ENCODE measurements around the gene GPR135. TPM values are rescaled to one million over a fixed set of nuclear protein-coding genes. Genes with fewer than 3 reads are reported as not detected.
"Not testable (repeated sequence)": the region's sequence is repeated elsewhere in the genome, so short reads cannot be mapped to it uniquely, and the experiment has no call there.

GPR135 gene
- total RNA-seq, 1 experiment from 2014 or later: 2.3 TPM

GRCh38 chr14:59454139-59454538 lies 11.0 kb downstream of the GPR135 start:
- CTCF ChIA-PET: no interaction called here
- Histone ChIP-seq H3K36me3 (ENCODE audit: insufficient read depth, low read length, poor library complexity, severe bottlenecking) (no peaks in the 10 kb centered on the region), H3K4me1 (ENCODE audit: insufficient read depth, low read length, poor library complexity, severe bottlenecking) (no peaks in the 10 kb centered on the region), H3K27me3 (replicated peaks; ENCODE audit: insufficient read depth, low read depth, low read length, poor library complexity) (no peaks in the 10 kb centered on the region), H3K27ac (ENCODE audit: low read depth, low read length, poor library complexity, severe bottlenecking) (no peak overlapping the region), H3K9me3 (ENCODE audit: low read depth, low read length, poor library complexity, severe bottlenecking) (no peaks in the 10 kb centered on the region), H3K4me3 (ENCODE audit: low read depth, low read length, poor library complexity, severe bottlenecking) (no peak overlapping the region)
- intact Hi-C loops (cut with micrococcal nuclease; ENCODE audit: unreplicated experiment): loop anchor here (10.0 kb wide), 1 partner anchor 939 kb away; no protein-coding TSS in a partner anchor
- no peak for TF ChIP-seq CTCF (conservative IDR thresholded peaks at IDR 0.05; ENCODE audit: low read depth, low read length)
- no peak for TF ChIP-seq EZH2 (IDR thresholded peaks at IDR 0.05; ENCODE audit: borderline replicate concordance, low read depth, low read length, poor library complexity, severe bottlenecking)
- no peak for DNase-seq (ENCODE audit: low spot score)
- BruUV-seq (replicated peaks): no TSS peak
- POLR2A ChIA-PET (ENCODE audit: low non-redundant PET): no interaction called here

- H3K36me3 ChIP-seq (ENCODE audit: insufficient read depth, low read length, poor library complexity, severe bottlenecking): no peaks in the 10 kb centered on the region
- no peaks in the 10 kb centered on the region for H3K9me3 ChIP-seq (ENCODE audit: low read depth, low read length, poor library complexity, severe bottlenecking)
- H3K27me3 ChIP-seq (replicated peaks; ENCODE audit: insufficient read depth, low read depth, low read length, poor library complexity): no peaks in the 10 kb centered on the region
- no TSS peak for BruUV-seq (replicated peaks)
- no peaks in the 10 kb centered on the region for H3K4me1 ChIP-seq (ENCODE audit: insufficient read depth, low read length, poor library complexity, severe bottlenecking)
- H3K4me3 ChIP-seq (ENCODE audit: low read depth, low read length, poor library complexity, severe bottlenecking): no peak overlapping the region
- CTCF ChIA-PET: no interaction called here
- TF ChIP-seq CTCF (conservative IDR thresholded peaks at IDR 0.05; ENCODE audit: low read depth, low read length) (no peak), EZH2 (IDR thresholded peaks at IDR 0.05; ENCODE audit: borderline replicate concordance, low read depth, low read length, poor library complexity, severe bottlenecking) (no peak)
- DNase-seq (ENCODE audit: low spot score): no peak
- H3K27ac ChIP-seq (ENCODE audit: low read depth, low read length, poor library complexity, severe bottlenecking): no peak overlapping the region
- POLR2A ChIA-PET (ENCODE audit: low non-redundant PET): interaction anchor here (0.6 kb wide), 1 partner anchor 386 kb away, joined by 3 read pairs; no protein-coding TSS in a partner anchor
- intact Hi-C loops (cut with micrococcal nuclease; ENCODE audit: unreplicated experiment): loop anchor here (10.0 kb wide), 1 partner anchor 937 kb away; no protein-coding TSS in a partner anchor
Measured at GRCh38 chr14:59451849-59452248, 13.3 kb downstream of the GPR135 start.

- no peak for DNase-seq (ENCODE audit: low spot score)
- no peak overlapping the region for H3K27ac ChIP-seq (ENCODE audit: low read depth, low read length, poor library complexity, severe bottlenecking)
- no peaks in the 10 kb centered on the region for H3K36me3 ChIP-seq (ENCODE audit: insufficient read depth, low read length, poor library complexity, severe bottlenecking)
- intact Hi-C loops (cut with micrococcal nuclease; ENCODE audit: unreplicated experiment): loop anchor here (10.0 kb wide), 1 partner anchor 936 kb away; no protein-coding TSS in a partner anchor
- TF ChIP-seq CTCF (conservative IDR thresholded peaks at IDR 0.05; ENCODE audit: low read depth, low read length) (no peak), EZH2 (IDR thresholded peaks at IDR 0.05; ENCODE audit: borderline replicate concordance, low read depth, low read length, poor library complexity, severe bottlenecking) (no peak)
- H3K4me3 ChIP-seq (ENCODE audit: low read depth, low read length, poor library complexity, severe bottlenecking): no peak overlapping the region
- CTCF ChIA-PET: no interaction called here
- H3K9me3 ChIP-seq (ENCODE audit: low read depth, low read length, poor library complexity, severe bottlenecking): no peaks in the 10 kb centered on the region
- no peaks in the 10 kb centered on the region for H3K4me1 ChIP-seq (ENCODE audit: insufficient read depth, low read length, poor library complexity, severe bottlenecking)
- POLR2A ChIA-PET (ENCODE audit: low non-redundant PET): no interaction called here
- no peaks in the 10 kb centered on the region for H3K27me3 ChIP-seq (replicated peaks; ENCODE audit: insufficient read depth, low read depth, low read length, poor library complexity)
- no TSS peak for BruUV-seq (replicated peaks)
Measured at GRCh38 chr14:59450716-59451115, 14.5 kb downstream of the GPR135 start.

- CTCF ChIA-PET: interaction anchor here (0.7 kb wide), 1 partner anchor 947 kb away, joined by 11 read pairs; no protein-coding TSS in a partner anchor
- H3K27ac ChIP-seq (ENCODE audit: low read depth, low read length, poor library complexity, severe bottlenecking); H3K36me3 ChIP-seq (ENCODE audit: insufficient read depth, low read length, poor library complexity, severe bottlenecking); BruUV-seq (replicated peaks); H3K9me3 ChIP-seq (ENCODE audit: low read depth, low read length, poor library complexity, severe bottlenecking); DNase-seq (ENCODE audit: low spot score); H3K4me1 ChIP-seq (ENCODE audit: insufficient read depth, low read length, poor library complexity, severe bottlenecking); H3K4me3 ChIP-seq (ENCODE audit: low read depth, low read length, poor library complexity, severe bottlenecking); H3K27me3 ChIP-seq (replicated peaks; ENCODE audit: insufficient read depth, low read depth, low read length, poor library complexity); POLR2A ChIA-PET (ENCODE audit: low non-redundant PET): not testable (repeated sequence)
- intact Hi-C loops (cut with micrococcal nuclease; ENCODE audit: unreplicated experiment): loop anchor here (10.0 kb wide), 1 partner anchor 424 kb away; no protein-coding TSS in a partner anchor
Measured at GRCh38 chr14:59448673-59449072, 16.5 kb downstream of the GPR135 start.

Data from A673 (cell line).